Chondrocyte (in vitro differentiated cells): ENCODE data around the gene FBXL7. TPM values are rescaled to one million over a fixed set of nuclear protein-coding genes. Genes with fewer than 3 reads are reported as not detected.

Experiments used
- DNase-seq: peaks from one replicate; pipeline ENCODE4 v3.0.0; 2021; ENCODE audit warnings: mixed read lengths, low spot score
- H3K27ac Mint-ChIP-seq: one replicate; pipeline ENCODE4 v1.8.0; 2021; ENCODE audit warnings: mild to moderate bottlenecking, moderate library complexity, mixed read lengths; ENCODE audit not compliant: unreplicated experiment
- H3K27me3 Mint-ChIP-seq: 2 replicates; pipeline ENCODE4 v1.8.0; 2021; ENCODE audit warnings: low read depth, mixed read lengths
- H3K36me3 Mint-ChIP-seq: 2 replicates; pipeline ENCODE4 v1.8.0; 2021; ENCODE audit warnings: low read depth, mixed read lengths
- H3K4me1 Mint-ChIP-seq: 2 replicates; pipeline ENCODE4 v1.8.0; 2021; ENCODE audit warnings: low read depth, mild to moderate bottlenecking, mixed read lengths
- H3K4me3 Mint-ChIP-seq: one replicate; pipeline ENCODE4 v1.8.0; 2021; ENCODE audit warnings: mild to moderate bottlenecking, moderate library complexity, mixed read lengths; ENCODE audit not compliant: unreplicated experiment
- H3K9me3 Mint-ChIP-seq: 2 replicates; pipeline ENCODE4 v1.8.0; 2021; ENCODE audit warnings: low read depth, mixed read lengths
- CTCF ChIP-seq: fragments of 200-600 bp; sonication (generic); IDR thresholded peaks from 2 replicates; pipeline ENCODE4 v1.5.0; 2021; ENCODE audit warnings: antibody characterized with exemption, mild to moderate bottlenecking, moderate library complexity
- total RNA-seq: library from RNA; stranded (reverse); gene quantifications from 3 replicates; pipeline ENCODE4 v1.2.1, GENCODE V29; 2021

FBXL7 gene
- total RNA-seq, 1 donor from 2014 or later: 32.6 TPM

- no peak for TF ChIP-seq CTCF
- Mint-ChIP-seq H3K4me3 (no peak overlapping the region), H3K4me1 (peaks cover 16% of the 10 kb centered on the region), H3K36me3 (no peaks in the 10 kb centered on the region), H3K27ac (no peak overlapping the region), H3K9me3 (no peaks in the 10 kb centered on the region), H3K27me3 (no peaks in the 10 kb centered on the region)
- DNase-seq: no peak
Observed at GRCh38 chr5:15571081-15571480, 71.1 kb downstream of the FBXL7 start.

DNA sequence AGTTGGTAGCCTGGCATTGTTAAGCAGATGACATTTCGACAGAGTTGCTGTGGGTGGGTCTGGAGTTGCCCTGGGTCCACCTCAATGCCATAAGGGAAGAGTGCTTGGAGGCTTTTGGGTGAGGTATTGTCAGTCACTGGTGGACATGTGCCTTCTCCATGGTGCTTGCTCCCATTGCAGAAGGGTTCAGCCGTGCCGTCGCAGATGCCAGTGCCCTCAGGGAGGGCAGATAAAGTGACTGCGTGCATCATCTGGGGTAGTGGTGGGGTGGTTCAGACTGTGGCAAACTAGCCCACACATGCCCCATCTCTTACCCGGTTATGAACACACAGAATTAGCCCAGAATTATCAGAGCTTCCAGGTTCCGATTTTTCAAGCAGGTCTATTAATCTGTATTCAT is 71.6 kb downstream of the FBXL7 start:
- H3K36me3 Mint-ChIP-seq: no peaks in the 10 kb centered on the region

GRCh38 chr5:15573590-15573989 is 73.6 kb downstream of the FBXL7 start:
- no peak for DNase-seq
- H3K9me3 Mint-ChIP-seq: no peaks in the 10 kb centered on the region
- no peaks in the 10 kb centered on the region for H3K27me3 Mint-ChIP-seq
- no peaks in the 10 kb centered on the region for H3K36me3 Mint-ChIP-seq
- no peak overlapping the region for H3K27ac Mint-ChIP-seq
- H3K4me3 Mint-ChIP-seq: no peak overlapping the region
- H3K4me1 Mint-ChIP-seq: peaks cover 37% of the 10 kb centered on the region
- no peak for TF ChIP-seq CTCF

More for the DNA sequence above, 71.6 kb downstream of the FBXL7 start:
- no peak overlapping the region for H3K4me3 Mint-ChIP-seq
- no peaks in the 10 kb centered on the region for H3K27me3 Mint-ChIP-seq
- H3K9me3 Mint-ChIP-seq: no peaks in the 10 kb centered on the region
- no peak overlapping the region for H3K27ac Mint-ChIP-seq
- peaks cover 18% of the 10 kb centered on the region for H3K4me1 Mint-ChIP-seq
- no peak for TF ChIP-seq CTCF
- no peak for DNase-seq

DNA sequence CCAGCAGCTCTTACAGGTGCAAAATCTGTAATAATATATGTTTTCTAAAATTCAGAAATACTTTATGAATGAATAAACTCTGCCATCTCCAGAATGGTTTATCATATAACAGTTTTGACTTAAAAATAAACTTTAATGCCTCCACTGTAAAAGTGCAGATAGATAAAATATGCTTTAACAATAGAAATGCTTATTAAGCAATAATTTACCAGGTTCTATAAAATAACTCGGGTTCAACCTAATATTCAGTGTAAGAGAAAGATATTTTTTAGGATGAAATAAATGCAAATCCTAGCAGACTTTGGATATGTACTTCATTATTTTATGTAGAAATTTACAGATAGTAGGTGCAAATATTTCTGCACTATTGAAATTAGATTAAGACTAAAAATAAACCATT is 74.1 kb downstream of the FBXL7 start:
- TF ChIP-seq CTCF: no peak
- Mint-ChIP-seq H3K9me3 (no peaks in the 10 kb centered on the region), H3K4me1 (peaks cover 39% of the 10 kb centered on the region)

GRCh38 chr5:15574806-15575325 is 74.9 kb downstream of the FBXL7 start:
- Mint-ChIP-seq H3K27me3 (no peaks in the 10 kb centered on the region), H3K4me1 (peaks cover 39% of the 10 kb centered on the region), H3K4me3 (no peak overlapping the region), H3K27ac (peak overlapping the region; percentile 73), H3K9me3 (no peaks in the 10 kb centered on the region), H3K36me3 (no peaks in the 10 kb centered on the region)
- no peak for DNase-seq
- TF ChIP-seq CTCF: no peak

More for the DNA sequence above, 74.1 kb downstream of the FBXL7 start:
- no peaks in the 10 kb centered on the region for H3K27me3 Mint-ChIP-seq
- no peak overlapping the region for H3K4me3 Mint-ChIP-seq
- H3K27ac Mint-ChIP-seq: no peak overlapping the region
- no peak for DNase-seq
- H3K36me3 Mint-ChIP-seq: no peaks in the 10 kb centered on the region
